ENCODE results near the gene MICB.
"Not testable (repeated sequence)": the region's sequence is repeated elsewhere in the genome, so short reads cannot be mapped to it uniquely, and the experiment has no call there.

Gene MICB

GRCh38 chr6:31548544-31548873, 50.6 kb downstream of the MICB start:
- TF ChIP-seq CTCF (conservative IDR thresholded peaks at IDR 0.05; ENCODE audit: low read length) = no peak
- DNase-seq (ENCODE audit: low read depth) = no peak
- peak overlapping the region; percentile 66 for H3K4me3 ChIP-seq (ENCODE audit: low read length)

DNA sequence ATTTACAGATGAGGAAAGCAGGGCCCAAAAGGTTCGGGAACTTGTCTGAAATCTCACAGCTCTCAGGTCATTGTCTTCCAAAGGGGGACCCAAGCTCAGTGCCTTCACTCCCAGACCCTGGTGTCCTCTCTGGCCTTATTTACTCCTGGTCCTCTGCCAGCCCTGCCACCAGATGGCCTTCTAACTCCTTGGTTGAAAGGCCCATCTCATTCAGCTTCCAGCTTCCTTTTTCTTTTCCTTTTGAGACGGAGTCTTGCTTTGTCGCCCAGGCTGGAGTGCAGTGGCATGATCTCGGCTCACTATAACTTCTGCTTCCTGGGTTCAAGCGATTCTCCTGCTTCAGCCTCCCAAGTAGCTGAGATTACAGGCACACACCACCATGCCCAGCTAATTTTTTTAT, 53.4 kb downstream of the MICB start:
- H3K4me3 ChIP-seq (ENCODE audit: low read length) = not testable (repeated sequence)
- TF ChIP-seq CTCF (conservative IDR thresholded peaks at IDR 0.05; ENCODE audit: low read length) = peak; percentile 46
- DNase-seq (ENCODE audit: low read depth) = peak; percentile 51

DNA sequence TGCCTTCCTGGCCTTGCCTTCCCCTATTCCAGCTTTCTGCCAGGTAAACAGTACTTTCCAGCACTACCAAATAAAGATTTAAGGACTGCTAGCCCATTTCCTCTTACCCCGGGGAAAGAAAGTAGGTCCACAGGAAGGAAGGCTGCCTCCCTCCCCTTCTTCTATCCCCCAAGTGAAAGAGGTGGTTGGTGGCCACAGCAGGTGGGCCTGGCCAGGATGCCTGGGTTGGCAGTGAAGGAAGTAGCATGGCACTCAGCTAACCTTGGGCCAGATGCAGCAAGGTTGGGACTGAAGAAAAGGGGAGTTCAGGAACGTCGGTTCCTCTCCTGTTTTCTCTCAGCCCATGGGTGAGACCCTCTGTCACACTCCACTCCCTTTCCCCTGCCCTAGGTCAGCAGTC, 58.4 kb downstream of the MICB start:
- no peak overlapping the region for H3K4me3 ChIP-seq (ENCODE audit: low read length)
- DNase-seq (ENCODE audit: low read depth) = no peak
- no peak for TF ChIP-seq CTCF (conservative IDR thresholded peaks at IDR 0.05; ENCODE audit: low read length)

- TF ChIP-seq CTCF (conservative IDR thresholded peaks at IDR 0.05; ENCODE audit: low read length) = no peak
- no peak overlapping the region for H3K4me3 ChIP-seq (ENCODE audit: low read length)
- DNase-seq (ENCODE audit: low read depth) = no peak
Observed at GRCh38 chr6:31557443-31558317, 59.7 kb downstream of the MICB start.

- H3K4me3 ChIP-seq (ENCODE audit: low read length) = no peak overlapping the region
- no peak for TF ChIP-seq CTCF (conservative IDR thresholded peaks at IDR 0.05; ENCODE audit: low read length)
- DNase-seq (ENCODE audit: low read depth) = no peak
Observed at GRCh38 chr6:31558318-31558625, 60.3 kb downstream of the MICB start.

- no peak overlapping the region for H3K4me3 ChIP-seq (ENCODE audit: low read length)
- TF ChIP-seq CTCF (conservative IDR thresholded peaks at IDR 0.05; ENCODE audit: low read length) = no peak
- peak; percentile 48 for DNase-seq (ENCODE audit: low read depth)
Observed at GRCh38 chr6:31558631-31559500, 60.9 kb downstream of the MICB start.

GRCh38 chr6:31559606-31559957, 61.6 kb downstream of the MICB start:
- H3K4me3 ChIP-seq (ENCODE audit: low read length) = no peak overlapping the region
- no peak for TF ChIP-seq CTCF (conservative IDR thresholded peaks at IDR 0.05; ENCODE audit: low read length)
- no peak for DNase-seq (ENCODE audit: low read depth)

Measured in AG10803 (cell line).